ENCODE measurements around the gene PPIP5K2. TPM values are rescaled to one million over a fixed set of nuclear protein-coding genes. Genes with fewer than 3 reads are reported as not detected.

PPIP5K2 gene
- total RNA-seq, 1 donor from 2014 or later = 76.5 TPM

Other genes starting within 250 kb of the PPIP5K2 start
- gene GIN1, start 163 bp upstream of the PPIP5K2 start, total RNA-seq = 18.9 TPM
- gene MACIR, start 138.5 kb downstream of the PPIP5K2 start, total RNA-seq = 4.7 TPM

Data from left ventricle myocardium superior (tissue), 1 donor.